ENCODE data around the gene CACNA1H. TPM values are rescaled to one million over a fixed set of nuclear protein-coding genes. Genes with fewer than 3 reads are reported as not detected.

The CACNA1H gene
- total and polyA plus RNA-seq, 7 experiments from 2014 or later = 0.31 to 8.8 (median 2.2) TPM

GRCh38 chr16:1167276-1168107, 14.6 kb downstream of the CACNA1H start:
- H3K9me3 ChIP-seq (ENCODE audit: control insufficient read depth in 2 of 3, low read length in 3 of 3) = no peaks in the 10 kb centered on the region
- Mint-ChIP-seq H3K27ac (no peak overlapping the region), H3K4me3 (no peak overlapping the region), H3K9me3 (no peaks in the 10 kb centered on the region), H3K36me3 (no peaks in the 10 kb centered on the region), H3K27me3 (no peaks in the 10 kb centered on the region), H3K4me1 (no peaks in the 10 kb centered on the region)
- H3K36me3 ChIP-seq (ENCODE audit: control insufficient read depth in 2 of 3, insufficient read depth in 3 of 3, low read length in 3 of 3) = no peaks in the 10 kb centered on the region
- ATAC-seq = no peak
- H3K27me3 ChIP-seq (ENCODE audit: control insufficient read depth in 2 of 2, insufficient read depth in 2 of 2, low read length in 2 of 2) = no peaks in the 10 kb centered on the region
- ChIA-PET CTCF (no interaction called here), POLR2A (no interaction called here)
- H3K27ac ChIP-seq (ENCODE audit: low read depth, low read length) = no peak overlapping the region
- no peak overlapping the region for H3K4me3 ChIP-seq (ENCODE audit: low read length)
- no peaks in the 10 kb centered on the region for H3K4me1 ChIP-seq (ENCODE audit: control insufficient read depth in 2 of 2, insufficient read depth in 2 of 2, low read length in 2 of 2)
- DNase-seq = no peak
- intact Hi-C loops (cut with micrococcal nuclease) = no loop called here

DNA sequence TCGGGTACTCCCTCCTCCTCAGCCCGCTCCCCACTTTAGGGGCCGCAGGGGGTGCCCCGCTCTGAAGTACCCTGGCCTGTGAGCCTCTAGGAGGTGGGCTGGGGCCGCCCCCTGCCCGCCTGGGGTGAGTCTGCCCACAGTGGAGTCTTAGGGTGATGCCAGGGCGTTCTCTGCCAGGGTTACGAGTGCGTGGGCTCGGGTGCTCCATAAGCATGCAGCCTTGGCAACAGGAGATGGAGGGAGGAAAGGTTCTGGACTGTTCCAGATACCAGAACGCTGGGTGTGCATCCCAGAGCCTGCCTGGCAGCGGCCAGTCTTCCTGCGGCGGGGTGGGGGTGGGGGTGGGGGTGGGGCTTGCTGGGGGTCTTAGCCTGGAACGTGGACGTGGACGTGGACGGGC, 15.9 kb downstream of the CACNA1H start:
- H3K4me3 ChIP-seq (ENCODE audit: low read length) = no peak overlapping the region
- no peaks in the 10 kb centered on the region for H3K27me3 ChIP-seq (ENCODE audit: control insufficient read depth in 2 of 2, insufficient read depth in 2 of 2, low read length in 2 of 2)
- no peaks in the 10 kb centered on the region for H3K9me3 ChIP-seq (ENCODE audit: control insufficient read depth in 2 of 3, low read length in 3 of 3)
- Mint-ChIP-seq H3K9me3 (no peaks in the 10 kb centered on the region), H3K27ac (no peak overlapping the region), H3K27me3 (no peaks in the 10 kb centered on the region), H3K4me1 (no peaks in the 10 kb centered on the region), H3K4me3 (no peak overlapping the region), H3K36me3 (no peaks in the 10 kb centered on the region)
- intact Hi-C loops (cut with micrococcal nuclease) = no loop called here
- DNase-seq (no peak), ATAC-seq (no peak)
- no peak overlapping the region for H3K27ac ChIP-seq (ENCODE audit: low read depth, low read length)
- no peaks in the 10 kb centered on the region for H3K36me3 ChIP-seq (ENCODE audit: control insufficient read depth in 2 of 3, insufficient read depth in 3 of 3, low read length in 3 of 3)
- H3K4me1 ChIP-seq (ENCODE audit: control insufficient read depth in 2 of 2, insufficient read depth in 2 of 2, low read length in 2 of 2) = no peaks in the 10 kb centered on the region
- POLR2A ChIA-PET = no interaction called here
- CTCF ChIA-PET = no interaction called here

- Mint-ChIP-seq H3K4me1 (no peaks in the 10 kb centered on the region), H3K4me3 (no peak overlapping the region), H3K9me3 (no peaks in the 10 kb centered on the region), H3K36me3 (no peaks in the 10 kb centered on the region), H3K27me3 (no peaks in the 10 kb centered on the region), H3K27ac (no peak overlapping the region)
- H3K4me1 ChIP-seq (ENCODE audit: control insufficient read depth in 2 of 2, insufficient read depth in 2 of 2, low read length in 2 of 2) = no peaks in the 10 kb centered on the region
- intact Hi-C loops (cut with micrococcal nuclease) = no loop called here
- no peaks in the 10 kb centered on the region for H3K36me3 ChIP-seq (ENCODE audit: control insufficient read depth in 2 of 3, insufficient read depth in 3 of 3, low read length in 3 of 3)
- ChIA-PET CTCF (no interaction called here), POLR2A (no interaction called here)
- H3K27me3 ChIP-seq (ENCODE audit: control insufficient read depth in 2 of 2, insufficient read depth in 2 of 2, low read length in 2 of 2) = no peaks in the 10 kb centered on the region
- H3K4me3 ChIP-seq (ENCODE audit: low read length) = no peak overlapping the region
- DNase-seq (no peak), ATAC-seq (no peak)
- no peaks in the 10 kb centered on the region for H3K9me3 ChIP-seq (ENCODE audit: control insufficient read depth in 2 of 3, low read length in 3 of 3)
- no peak overlapping the region for H3K27ac ChIP-seq (ENCODE audit: low read depth, low read length)
Measured at GRCh38 chr16:1169285-1170075, 16.6 kb downstream of the CACNA1H start.

GRCh38 chr16:1170076-1170418, 17.1 kb downstream of the CACNA1H start:
- DNase-seq (no peak), ATAC-seq (no peak)
- Mint-ChIP-seq H3K27me3 (no peaks in the 10 kb centered on the region), H3K9me3 (no peaks in the 10 kb centered on the region), H3K4me3 (no peak overlapping the region), H3K36me3 (no peaks in the 10 kb centered on the region), H3K27ac (no peak overlapping the region), H3K4me1 (no peaks in the 10 kb centered on the region)
- intact Hi-C loops (cut with micrococcal nuclease) = no loop called here
- Histone ChIP-seq H3K4me3 (ENCODE audit: low read length) (no peak overlapping the region), H3K4me1 (ENCODE audit: control insufficient read depth in 2 of 2, insufficient read depth in 2 of 2, low read length in 2 of 2) (no peaks in the 10 kb centered on the region), H3K36me3 (ENCODE audit: control insufficient read depth in 2 of 3, insufficient read depth in 3 of 3, low read length in 3 of 3) (no peaks in the 10 kb centered on the region), H3K27me3 (ENCODE audit: control insufficient read depth in 2 of 2, insufficient read depth in 2 of 2, low read length in 2 of 2) (no peaks in the 10 kb centered on the region), H3K27ac (ENCODE audit: low read depth, low read length) (no peak overlapping the region), H3K9me3 (ENCODE audit: control insufficient read depth in 2 of 3, low read length in 3 of 3) (no peaks in the 10 kb centered on the region)
- CTCF ChIA-PET = no interaction called here
- POLR2A ChIA-PET = no interaction called here

- intact Hi-C loops (cut with micrococcal nuclease) = no loop called here
- CTCF ChIA-PET = no interaction called here
- H3K36me3 ChIP-seq (ENCODE audit: control insufficient read depth in 2 of 3, insufficient read depth in 3 of 3, low read length in 3 of 3) = no peaks in the 10 kb centered on the region
Measured at GRCh38 chr16:1171001-1171400, 18.1 kb downstream of the CACNA1H start.

GRCh38 chr16:1171854-1172428, 19.0 kb downstream of the CACNA1H start:
- H3K4me1 ChIP-seq (ENCODE audit: control insufficient read depth in 2 of 2, insufficient read depth in 2 of 2, low read length in 2 of 2) = no peaks in the 10 kb centered on the region
- H3K27ac Mint-ChIP-seq = no peak overlapping the region
- no peak overlapping the region for H3K4me3 ChIP-seq (ENCODE audit: low read length)
- ChIA-PET POLR2A (no interaction called here), CTCF (no interaction called here)
- intact Hi-C loops (cut with micrococcal nuclease) = no loop called here
- H3K4me1 Mint-ChIP-seq = no peaks in the 10 kb centered on the region
- no peaks in the 10 kb centered on the region for H3K9me3 ChIP-seq (ENCODE audit: control insufficient read depth in 2 of 3, low read length in 3 of 3)
- H3K36me3 Mint-ChIP-seq = no peaks in the 10 kb centered on the region
- ATAC-seq (no peak), DNase-seq (no peak)
- H3K9me3 Mint-ChIP-seq = no peaks in the 10 kb centered on the region
- H3K27ac ChIP-seq (ENCODE audit: low read depth, low read length) = no peak overlapping the region
- H3K36me3 ChIP-seq (ENCODE audit: control insufficient read depth in 2 of 3, insufficient read depth in 3 of 3, low read length in 3 of 3) = no peaks in the 10 kb centered on the region
- H3K4me3 Mint-ChIP-seq = no peak overlapping the region
- no peaks in the 10 kb centered on the region for H3K27me3 Mint-ChIP-seq
- H3K27me3 ChIP-seq (ENCODE audit: control insufficient read depth in 2 of 2, insufficient read depth in 2 of 2, low read length in 2 of 2) = no peaks in the 10 kb centered on the region

More at GRCh38 chr16:1171001-1171400, 18.1 kb downstream of the CACNA1H start:
- Mint-ChIP-seq H3K27ac (no peak overlapping the region), H3K27me3 (no peaks in the 10 kb centered on the region), H3K9me3 (no peaks in the 10 kb centered on the region), H3K36me3 (no peaks in the 10 kb centered on the region), H3K4me3 (no peak overlapping the region), H3K4me1 (no peaks in the 10 kb centered on the region)
- ATAC-seq (no peak), DNase-seq (no peak)
- POLR2A ChIA-PET = no interaction called here
- H3K27ac ChIP-seq (ENCODE audit: low read depth, low read length) = no peak overlapping the region
- H3K4me1 ChIP-seq (ENCODE audit: control insufficient read depth in 2 of 2, insufficient read depth in 2 of 2, low read length in 2 of 2) = no peaks in the 10 kb centered on the region
- H3K27me3 ChIP-seq (ENCODE audit: control insufficient read depth in 2 of 2, insufficient read depth in 2 of 2, low read length in 2 of 2) = no peaks in the 10 kb centered on the region
- H3K9me3 ChIP-seq (ENCODE audit: control insufficient read depth in 2 of 3, low read length in 3 of 3) = no peaks in the 10 kb centered on the region
- no peak overlapping the region for H3K4me3 ChIP-seq (ENCODE audit: low read length)

GRCh38 chr16:1172651-1173050, 19.7 kb downstream of the CACNA1H start:
- no peak overlapping the region for H3K27ac Mint-ChIP-seq
- no peak for ATAC-seq

More at GRCh38 chr16:1172651-1173050, 19.7 kb downstream of the CACNA1H start:
- Histone ChIP-seq H3K36me3 (ENCODE audit: control insufficient read depth in 2 of 3, insufficient read depth in 3 of 3, low read length in 3 of 3) (no peaks in the 10 kb centered on the region), H3K4me1 (ENCODE audit: control insufficient read depth in 2 of 2, insufficient read depth in 2 of 2, low read length in 2 of 2) (no peaks in the 10 kb centered on the region), H3K27ac (ENCODE audit: low read depth, low read length) (no peak overlapping the region), H3K4me3 (ENCODE audit: low read length) (no peak overlapping the region), H3K9me3 (ENCODE audit: control insufficient read depth in 2 of 3, low read length in 3 of 3) (no peaks in the 10 kb centered on the region), H3K27me3 (ENCODE audit: control insufficient read depth in 2 of 2, insufficient read depth in 2 of 2, low read length in 2 of 2) (no peaks in the 10 kb centered on the region)
- ChIA-PET POLR2A (no interaction called here), CTCF (no interaction called here)
- Mint-ChIP-seq H3K4me1 (no peaks in the 10 kb centered on the region), H3K27me3 (no peaks in the 10 kb centered on the region), H3K4me3 (no peak overlapping the region), H3K36me3 (no peaks in the 10 kb centered on the region), H3K9me3 (no peaks in the 10 kb centered on the region)
- intact Hi-C loops (cut with micrococcal nuclease) = no loop called here
- DNase-seq = no peak

Measured in naive thymus-derived CD4-positive, alpha-beta T cell (primary cell).